ENCODE measurements around the gene C19orf53.

GRCh38 chr19:13794757-13795589 is 20.7 kb downstream of the C19orf53 start, which contains the start of gene ZSWIM4:
- TF ChIP-seq PKNOX1 (IDR thresholded peaks at IDR 0.05) = peak; percentile 100
- no peak for TF ChIP-seq CTBP1 (IDR thresholded peaks at IDR 0.05; ENCODE audit: borderline replicate concordance)
- TF ChIP-seq FOXM1 (IDR thresholded peaks at IDR 0.05; ENCODE audit: borderline replicate concordance) = no peak
- TF ChIP-seq SUZ12 (IDR thresholded peaks at IDR 0.05) = no peak
- TF ChIP-seq HDGF (IDR thresholded peaks at IDR 0.05; ENCODE audit: borderline replicate concordance) = no peak
